Uterus (tissue), 4 donors: ENCODE measurements around the gene SMARCC1. TPM values are rescaled to one million over a fixed set of nuclear protein-coding genes. Genes with fewer than 3 reads are reported as not detected.

Experiments
- DNase-seq, 2 donors: peaks; one replicate each; pipeline ENCODE4 v3.0.0-alpha.2; 2019 to 2020
- H3K27ac ChIP-seq, 2 donors: fragments of 200-600 bp; sonication (generic); 1 replicate in 1 of 2; 2 replicates in 1 of 2; pipeline ENCODE4 v1.5.1; 2016 to 2018
- H3K27me3 ChIP-seq, 2 donors: fragments of 200-600 bp; sonication (generic); one replicate each; pipeline ENCODE4 v1.5.1; 2018 to 2019; ENCODE audit warnings: control low read depth in 1 of 2
- H3K36me3 ChIP-seq, 2 donors: fragments of 200-600 bp; sonication (generic); one replicate each; pipeline ENCODE4 v1.5.1; 2019; ENCODE audit warnings: control low read depth in 1 of 2
- H3K4me1 ChIP-seq, 2 donors: fragments of 200-600 bp; sonication (generic); one replicate each; pipeline ENCODE4 v1.5.1; 2018 to 2019; ENCODE audit warnings: control low read depth in 1 of 2
- H3K4me3 ChIP-seq, 2 donors: fragments of 200-600 bp; sonication (generic); 1 replicate in 1 of 2; 2 replicates in 1 of 2; pipeline ENCODE4 v1.5.1; 2018 to 2019; ENCODE audit warnings: mild to moderate bottlenecking in 1 of 2
- H3K9me3 ChIP-seq, 2 donors: fragments of 200-600 bp; sonication (generic); one replicate each; pipeline ENCODE4 v1.5.1; 2019; ENCODE audit warnings: control low read depth in 1 of 2
- POLR2A ChIP-seq, 2 donors: fragments of 450-650 bp; IDR thresholded peaks; one replicate each; pipeline ENCODE4 v1.6.1; 2016; ENCODE audit warnings: antibody characterized with exemption in 2 of 2, mild to moderate bottlenecking in 1 of 2, moderate library complexity in 1 of 2
- intact Hi-C: fragments of 100-400 bp; cut with DNase I; formaldehyde crosslinking; loops from one replicate; pipeline ENCODE4 v1.15.1; 2023; ENCODE audit warnings: low total_unique reads
- total RNA-seq, 4 donors: library from RNA; depleted of rRNA in 3 of 4; stranded (reverse); fragments of >200 nt in 3 of 4; gene quantifications; one replicate each; pipeline versions ENCODE4 v1.1.0 to v1.2.4, GENCODE V29; 2014 to 2023
- TF ChIP-seq, protein P1 (sequence below), 4 experiments: fragments of 200-600 bp in 2 of 4; fragments of 450-650 bp in 2 of 4; sonication (generic) in 2 of 4; IDR thresholded peaks; one replicate each; pipeline ENCODE4 v1.5.1; 2016 to 2019; ENCODE audit warnings: antibody characterized with exemption in 4 of 4, mild to moderate bottlenecking in 2 of 4, moderate library complexity in 1 of 4
- donor health status: DM: yes; HTN: yes; CAD: no.

The SMARCC1 gene
- total RNA-seq, 4 donors from 2014 or later = 23.8 to 61.0 (median 45.5) TPM

DNA sequence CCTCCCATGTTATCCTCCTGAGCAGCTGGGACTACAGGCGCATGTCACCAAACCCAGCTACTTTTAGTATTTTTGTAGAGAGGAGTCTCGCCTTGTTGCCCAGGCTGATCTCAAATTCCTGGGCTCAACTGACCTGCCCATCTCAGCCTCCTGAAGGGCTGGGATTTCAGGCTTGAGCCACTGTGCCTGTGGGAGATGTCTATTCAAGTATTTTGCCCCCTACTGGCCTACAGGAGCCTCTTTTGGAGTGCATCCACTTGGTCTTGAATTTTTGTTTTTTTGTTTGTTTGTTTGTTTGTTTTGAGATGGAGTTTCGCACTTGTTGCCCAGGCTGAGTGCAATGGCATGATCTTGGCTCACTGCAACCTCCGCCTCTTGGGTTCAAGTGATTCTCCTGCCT lies 18.0 kb upstream of the SMARCC1 start:
- intact Hi-C loops = loop anchor here (5.0 kb wide), 1 partner anchor 277 kb away; no protein-coding TSS in a partner anchor
- Histone ChIP-seq H3K27me3 (no peaks in the 10 kb centered on the region), H3K9me3 (no peaks in the 10 kb centered on the region), H3K36me3 (no peaks in the 10 kb centered on the region), H3K27ac (no peak overlapping the region), H3K4me1 (peaks cover 3 to 8% of the 10 kb centered on the region in 2 donors), H3K4me3 (no peak overlapping the region)
- DNase-seq = no peak
- TF ChIP-seq POLR2A (IDR thresholded peaks at IDR 0.05) = no peak
- TF ChIP-seq, protein P1, sequence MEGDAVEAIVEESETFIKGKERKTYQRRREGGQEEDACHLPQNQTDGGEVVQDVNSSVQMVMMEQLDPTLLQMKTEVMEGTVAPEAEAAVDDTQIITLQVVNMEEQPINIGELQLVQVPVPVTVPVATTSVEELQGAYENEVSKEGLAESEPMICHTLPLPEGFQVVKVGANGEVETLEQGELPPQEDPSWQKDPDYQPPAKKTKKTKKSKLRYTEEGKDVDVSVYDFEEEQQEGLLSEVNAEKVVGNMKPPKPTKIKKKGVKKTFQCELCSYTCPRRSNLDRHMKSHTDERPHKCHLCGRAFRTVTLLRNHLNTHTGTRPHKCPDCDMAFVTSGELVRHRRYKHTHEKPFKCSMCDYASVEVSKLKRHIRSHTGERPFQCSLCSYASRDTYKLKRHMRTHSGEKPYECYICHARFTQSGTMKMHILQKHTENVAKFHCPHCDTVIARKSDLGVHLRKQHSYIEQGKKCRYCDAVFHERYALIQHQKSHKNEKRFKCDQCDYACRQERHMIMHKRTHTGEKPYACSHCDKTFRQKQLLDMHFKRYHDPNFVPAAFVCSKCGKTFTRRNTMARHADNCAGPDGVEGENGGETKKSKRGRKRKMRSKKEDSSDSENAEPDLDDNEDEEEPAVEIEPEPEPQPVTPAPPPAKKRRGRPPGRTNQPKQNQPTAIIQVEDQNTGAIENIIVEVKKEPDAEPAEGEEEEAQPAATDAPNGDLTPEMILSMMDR (IDR thresholded peaks at IDR 0.05) = no peak

DNA sequence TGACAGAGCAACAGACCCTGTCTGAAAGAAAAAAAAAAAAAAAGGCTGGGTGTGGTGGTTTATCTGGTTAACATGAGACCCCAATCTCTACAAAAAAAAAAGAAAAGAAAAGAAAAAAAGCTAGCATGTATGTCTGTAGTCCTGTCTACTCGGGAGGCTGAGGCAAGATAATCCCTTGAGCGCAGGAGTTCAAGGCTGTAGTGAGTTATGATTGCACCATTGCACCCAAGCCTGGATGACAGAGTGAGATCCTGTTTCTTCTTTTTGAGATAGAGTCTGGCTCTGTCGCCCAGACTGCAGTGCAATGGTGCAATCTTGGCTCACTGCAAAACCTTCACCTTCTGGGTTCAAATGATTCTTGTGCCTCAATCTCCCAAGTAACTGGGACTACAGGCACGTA lies 12.9 kb upstream of the SMARCC1 start:
- Histone ChIP-seq H3K9me3 (no peaks in the 10 kb centered on the region), H3K4me1 (no peaks in the 10 kb centered on the region), H3K36me3 (no peaks in the 10 kb centered on the region), H3K27me3 (no peaks in the 10 kb centered on the region), H3K27ac (no peak overlapping the region), H3K4me3 (no peak overlapping the region)
- intact Hi-C loops = no loop called here
- no peak for DNase-seq
- no peak for TF ChIP-seq POLR2A (IDR thresholded peaks at IDR 0.05)
- TF ChIP-seq, protein P1 (IDR thresholded peaks at IDR 0.05) = no peak

DNA sequence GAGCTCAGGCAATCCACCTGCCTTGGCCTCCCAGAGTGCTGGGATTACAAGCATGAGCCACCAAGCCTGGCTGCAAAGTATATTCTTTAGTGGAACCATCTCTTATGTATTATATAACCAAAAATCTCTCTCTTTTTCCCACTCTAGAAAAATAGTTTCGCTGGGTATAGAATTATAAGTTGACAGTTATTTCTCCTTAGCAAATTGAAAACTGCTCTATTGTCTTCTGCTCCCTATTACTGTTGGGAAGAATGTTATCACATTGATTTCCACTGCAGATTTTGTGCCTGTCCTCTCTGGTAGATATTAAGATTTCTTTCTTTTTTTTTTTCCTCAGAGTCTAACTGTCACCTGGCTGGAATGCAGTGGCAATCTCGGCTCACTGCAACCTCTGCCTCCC lies 11.0 kb upstream of the SMARCC1 start:
- intact Hi-C loops = no loop called here
- no peaks in the 10 kb centered on the region for H3K27me3 ChIP-seq

DNA sequence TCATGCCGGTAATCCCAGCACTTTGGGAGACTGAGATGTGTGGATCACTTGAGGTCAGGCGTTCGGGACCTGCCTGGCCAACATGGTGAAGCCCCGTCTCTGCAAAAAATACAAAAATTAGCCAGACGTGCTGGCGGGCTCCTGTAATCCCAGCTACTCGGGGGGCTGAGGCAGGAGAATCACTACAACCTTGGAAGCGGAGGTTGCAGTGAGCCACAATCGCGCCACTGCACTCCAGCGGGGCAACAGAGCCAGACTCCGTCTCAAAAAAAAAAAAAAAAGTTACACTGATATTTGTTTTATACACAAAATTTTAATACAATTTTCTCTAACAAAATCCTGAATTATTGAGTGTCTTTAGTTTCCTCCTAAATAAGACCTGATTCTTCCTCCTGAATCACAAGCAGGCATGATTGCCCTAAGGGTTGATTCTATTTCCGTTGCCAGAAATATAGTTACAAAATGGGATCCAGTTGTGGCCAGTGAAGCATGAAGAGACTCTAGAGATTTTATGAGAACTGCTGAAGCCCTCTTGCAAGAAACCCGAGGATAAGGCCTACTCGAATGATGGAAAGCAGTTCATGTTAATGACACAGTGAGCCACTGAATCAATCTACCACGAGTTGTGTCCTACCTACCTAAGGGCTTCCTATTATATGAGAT lies 9.6 kb upstream of the SMARCC1 start:
- TF ChIP-seq POLR2A (IDR thresholded peaks at IDR 0.05) = no peak
- TF ChIP-seq, protein P1 (IDR thresholded peaks at IDR 0.05) = no peak
- intact Hi-C loops = no loop called here
- Histone ChIP-seq H3K36me3 (no peaks in the 10 kb centered on the region), H3K4me1 (no peaks in the 10 kb centered on the region), H3K9me3 (no peaks in the 10 kb centered on the region), H3K4me3 (no peak overlapping the region), H3K27me3 (no peaks in the 10 kb centered on the region), H3K27ac (no peak overlapping the region)
- DNase-seq = no peak

More for the DNA sequence above, 11.0 kb upstream of the SMARCC1 start:
- no peaks in the 10 kb centered on the region for H3K36me3 ChIP-seq
- TF ChIP-seq, protein P1 (IDR thresholded peaks at IDR 0.05) = no peak
- no peak for TF ChIP-seq POLR2A (IDR thresholded peaks at IDR 0.05)
- H3K4me1 ChIP-seq = no peaks in the 10 kb centered on the region
- H3K9me3 ChIP-seq = no peaks in the 10 kb centered on the region
- no peak overlapping the region for H3K4me3 ChIP-seq
- DNase-seq = no peak
- no peak overlapping the region for H3K27ac ChIP-seq

DNA sequence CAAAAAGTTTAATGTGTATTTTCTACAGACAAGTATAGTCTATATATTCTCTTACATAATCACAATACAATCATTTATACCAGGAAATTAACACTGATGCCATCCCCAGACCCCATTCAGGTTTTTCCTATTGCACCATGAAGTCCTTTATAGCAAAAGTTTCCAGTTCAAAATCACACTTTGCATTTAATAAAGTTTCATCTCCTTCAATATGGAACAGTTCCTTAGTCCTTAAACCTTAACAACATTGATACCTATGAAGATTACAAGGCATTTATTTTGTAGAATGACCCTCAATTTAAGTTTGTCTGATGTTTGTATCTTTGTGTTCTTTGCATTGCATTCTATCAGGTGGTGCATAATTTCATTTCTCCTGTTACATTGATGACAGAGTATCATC lies 2.0 kb upstream of the SMARCC1 start:
- no peak for TF ChIP-seq POLR2A (IDR thresholded peaks at IDR 0.05)
- TF ChIP-seq, protein P1 (IDR thresholded peaks at IDR 0.05) = no peak
- DNase-seq = no peak
- Histone ChIP-seq H3K27ac (no peak overlapping the region), H3K4me1 (no peaks in the 10 kb centered on the region), H3K4me3 (no peak overlapping the region), H3K36me3 (no peaks in the 10 kb centered on the region), H3K27me3 (no peaks in the 10 kb centered on the region), H3K9me3 (no peaks in the 10 kb centered on the region)
- intact Hi-C loops = no loop called here
